ENCODE data around the gene TUBD1.
"Not testable (repeated sequence)": the region's sequence is repeated elsewhere in the genome, so short reads cannot be mapped to it uniquely, and the experiment has no call there.

Gene TUBD1

GRCh38 chr17:59874376-59874775, 18.4 kb downstream of the TUBD1 start:
- DNase-seq (ENCODE audit: low spot score): no peak

- DNase-seq (ENCODE audit: low spot score): not testable (repeated sequence)
These were observed 19.3 kb downstream of the TUBD1 start for GRCh38 chr17:59873414-59873813.

- DNase-seq (ENCODE audit: low spot score): no peak
These were observed 20.4 kb downstream of the TUBD1 start for GRCh38 chr17:59872351-59872750.

GRCh38 chr17:59870482-59870881, 22.3 kb downstream of the TUBD1 start:
- DNase-seq (ENCODE audit: low spot score): no peak

- DNase-seq (ENCODE audit: low spot score): no peak
These were observed 22.9 kb downstream of the TUBD1 start for GRCh38 chr17:59869941-59870218.

GRCh38 chr17:59863616-59864015, 29.1 kb downstream of the TUBD1 start:
- DNase-seq (ENCODE audit: low spot score): no peak

- no peak for DNase-seq (ENCODE audit: low spot score)
These were observed 33.2 kb downstream of the TUBD1 start for GRCh38 chr17:59859444-59860025.

GRCh38 chr17:59858932-59859331, 33.8 kb downstream of the TUBD1 start:
- no peak for DNase-seq (ENCODE audit: low spot score)

GRCh38 chr17:59858167-59858816, 34.5 kb downstream of the TUBD1 start:
- DNase-seq (ENCODE audit: low spot score): no peak

GRCh38 chr17:59856859-59857794, 35.6 kb downstream of the TUBD1 start:
- DNase-seq (ENCODE audit: low spot score): no peak

- DNase-seq (ENCODE audit: low spot score): not testable (repeated sequence)
These were observed 38.6 kb downstream of the TUBD1 start for GRCh38 chr17:59853919-59854729.

- DNase-seq (ENCODE audit: low spot score): no peak
These were observed 39.4 kb downstream of the TUBD1 start for GRCh38 chr17:59853168-59853918.

- DNase-seq (ENCODE audit: low spot score): not testable (repeated sequence)
These were observed 39.9 kb downstream of the TUBD1 start for GRCh38 chr17:59852847-59853167.

- peak; percentile 48 for DNase-seq (ENCODE audit: low spot score)
These were observed 41.0 kb downstream of the TUBD1 start for GRCh38 chr17:59851439-59852375.

- DNase-seq (ENCODE audit: low spot score): not testable (repeated sequence)
These were observed 42.4 kb downstream of the TUBD1 start for GRCh38 chr17:59850311-59850710.

GRCh38 chr17:59848778-59849177, 44.0 kb downstream of the TUBD1 start:
- no peak for DNase-seq (ENCODE audit: low spot score)

- no peak for DNase-seq (ENCODE audit: low spot score)
These were observed 44.4 kb downstream of the TUBD1 start for GRCh38 chr17:59848385-59848668.

GRCh38 chr17:59846394-59847165, 46.2 kb downstream of the TUBD1 start:
- DNase-seq (ENCODE audit: low spot score): no peak

GRCh38 chr17:59845595-59846393, 46.9 kb downstream of the TUBD1 start:
- DNase-seq (ENCODE audit: low spot score): no peak

Measured in AG08396 (cell line).